Thymus (tissue), 11 donors: ENCODE results near the gene TMEM138. TPM values are rescaled to one million over a fixed set of nuclear protein-coding genes. Genes with fewer than 3 reads are reported as not detected.

Experiments used
- DNase-seq, 9 donors: peaks; one replicate each; pipeline ENCODE4 v3.0.0-alpha.2; 2013; ENCODE audit warnings: low spot score in 9 of 9, low read depth in 6 of 9, missing footprints in 1 of 9
- H3K27ac ChIP-seq, 2 donors: one replicate each; pipeline ENCODE4 v1.5.1; 2013; ENCODE audit warnings: control low read depth in 1 of 2, low read depth in 1 of 2, low read length in 1 of 2, mild to moderate bottlenecking in 1 of 2, moderate library complexity in 1 of 2
- H3K27me3 ChIP-seq, 2 donors: one replicate each; pipeline ENCODE4 v1.5.1; 2013; ENCODE audit warnings: low read length in 1 of 2; ENCODE audit not compliant: control insufficient read depth in 2 of 2, insufficient read depth in 1 of 2
- H3K36me3 ChIP-seq, 2 donors: one replicate each; pipeline ENCODE4 v1.5.1; 2013; ENCODE audit warnings: low read length in 1 of 2, mild to moderate bottlenecking in 1 of 2, moderate library complexity in 1 of 2; ENCODE audit not compliant: control insufficient read depth in 2 of 2, insufficient read depth in 2 of 2
- H3K4me1 ChIP-seq, 2 donors: one replicate each; pipeline ENCODE4 v1.5.1; 2013; ENCODE audit warnings: low read length in 2 of 2; ENCODE audit not compliant: control insufficient read depth in 2 of 2, insufficient read depth in 2 of 2
- H3K4me3 ChIP-seq, 2 donors: one replicate each; pipeline ENCODE4 v1.5.1; 2013; ENCODE audit warnings: low read length in 2 of 2, control low read depth in 1 of 2, mild to moderate bottlenecking in 1 of 2
- H3K9me3 ChIP-seq, 2 donors: one replicate each; pipeline ENCODE4 v1.5.1; 2013; ENCODE audit warnings: low read length in 1 of 2, mild to moderate bottlenecking in 1 of 2; ENCODE audit not compliant: control insufficient read depth in 2 of 2, insufficient read depth in 1 of 2
- WGBS: extraction: QIAGEN DNeasy Blood & Tissue Kit; methylation state at CpG from one replicate; pipeline ENCODE4 v1.1.7; 2013; 5-methylcytosine and 5-hydroxymethylcytosine counted together
- polyA plus RNA-seq: library from polyadenylated mRNA; stranded (reverse); fragments of 200-250 nt; gene quantifications from one replicate; pipeline ENCODE4 v1.2.3, GENCODE V29; 2013
- total RNA-seq: library from RNA; stranded (reverse); fragments of 120-200 nt; gene quantifications from one replicate; pipeline ENCODE4 v1.2.4, GENCODE V29; 2013
- donor health status: healthy.

The TMEM138 gene
- total and polyA plus RNA-seq, 2 donors = 26.3 to 53.3 TPM

DNA sequence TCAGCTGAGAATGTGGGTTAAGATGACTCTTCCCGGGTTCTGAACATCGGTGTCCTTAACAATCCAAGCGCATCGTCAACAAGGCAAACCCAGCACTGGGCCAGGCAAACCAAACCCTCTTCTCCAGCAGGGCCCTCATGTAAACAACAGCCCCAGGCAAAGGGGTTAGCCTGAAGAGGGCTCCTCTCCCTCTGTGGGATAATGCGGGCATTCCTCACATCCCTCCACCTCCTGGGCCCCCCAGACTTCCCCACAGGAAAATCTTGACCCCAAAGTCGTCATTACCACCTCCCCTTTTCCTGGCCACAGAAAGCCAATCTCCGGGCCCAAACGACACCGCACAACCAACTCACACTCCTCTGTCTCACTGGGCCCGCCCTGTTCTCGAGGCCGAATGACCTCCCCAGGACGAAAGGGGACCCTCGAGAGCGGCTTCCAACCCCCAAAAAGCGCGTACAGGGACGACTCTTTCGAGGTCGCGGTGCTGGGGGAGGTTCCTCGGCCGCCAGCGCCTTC, 29.8 kb upstream of the TMEM138 start:
- WGBS = 1% methylated on average over 24 of the region's 24 CpGs
- no peaks in the 10 kb centered on the region for H3K27me3 ChIP-seq
- H3K4me1 ChIP-seq = peaks cover 13 to 41% of the 10 kb centered on the region in 2 donors
- DNase-seq = peak in 1 of 9 donors; percentile 19
- peak overlapping the region; percentile 80 to 84 for H3K4me3 ChIP-seq
- H3K36me3 ChIP-seq = peaks cover 23 to 39% of the 10 kb centered on the region in 2 donors
- no peaks in the 10 kb centered on the region for H3K9me3 ChIP-seq
- peak overlapping the region; percentile 79 to 95 for H3K27ac ChIP-seq

DNA sequence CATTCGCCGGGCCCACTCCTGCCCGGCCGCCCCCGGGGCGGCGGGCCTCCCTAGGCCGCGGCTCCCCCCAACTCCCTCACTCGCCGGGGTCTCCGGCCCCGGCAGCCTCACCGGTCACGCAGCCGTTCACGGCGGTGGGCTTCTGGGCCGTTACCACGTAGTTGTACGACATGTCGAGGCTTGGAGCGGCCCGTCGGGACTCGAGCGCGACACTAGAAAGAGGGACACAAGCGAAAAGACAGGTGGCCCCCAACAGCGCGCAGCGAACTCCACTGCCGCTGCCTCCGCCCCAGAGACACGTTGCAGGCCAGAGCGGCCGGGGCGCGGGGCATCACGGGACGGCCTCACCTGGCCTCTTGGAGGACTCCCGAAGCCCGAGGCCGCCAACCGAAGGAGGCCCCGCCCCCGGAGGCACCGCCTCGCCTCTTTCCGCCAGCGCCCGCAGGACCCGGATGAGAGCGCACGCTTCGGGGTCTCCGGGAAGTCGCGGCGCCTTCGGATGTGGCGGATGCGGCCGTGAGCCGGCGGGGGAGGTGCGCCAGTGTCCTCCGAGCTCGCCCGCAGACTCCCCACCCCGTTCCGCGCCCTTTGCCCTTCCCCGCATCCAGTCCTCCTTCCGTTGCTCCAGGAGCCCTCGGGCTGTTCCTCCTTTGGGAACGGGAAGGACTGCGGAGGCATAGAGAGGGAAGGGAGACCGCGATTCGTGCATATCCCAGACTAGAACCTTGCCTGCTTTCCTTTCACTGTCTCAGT, 29.2 kb upstream of the TMEM138 start, which contains the start of the genes DDB1 and TKFC:
Gene DDB1 (minus strand): TSS at position 309 of the 753 bp plus-strand sequence. CDS start 137 bp downstream, at position 172.
Gene TKFC (plus strand): TSS at position 432 of the 753 bp plus-strand sequence. CDS start 1,501 bp downstream, outside the sequence.
- Histone ChIP-seq H3K27ac (peak within 1 kb of the TSS; percentile 96 to 97), H3K4me3 (peak within 1 kb of the TSS; percentile 80 to 84), H3K27me3 (no peaks in the 10 kb centered on the region), H3K4me1 (peaks cover 13 to 41% of the 10 kb centered on the region in 2 donors), H3K9me3 (no peaks in the 10 kb centered on the region), H3K36me3 (peaks cover 17 to 32% of the 10 kb centered on the region in 2 donors)
- peak; percentile 79 to 98 (median 97) for DNase-seq
- under 1% methylated on average over 80 of the region's 81 CpGs for WGBS

DNA sequence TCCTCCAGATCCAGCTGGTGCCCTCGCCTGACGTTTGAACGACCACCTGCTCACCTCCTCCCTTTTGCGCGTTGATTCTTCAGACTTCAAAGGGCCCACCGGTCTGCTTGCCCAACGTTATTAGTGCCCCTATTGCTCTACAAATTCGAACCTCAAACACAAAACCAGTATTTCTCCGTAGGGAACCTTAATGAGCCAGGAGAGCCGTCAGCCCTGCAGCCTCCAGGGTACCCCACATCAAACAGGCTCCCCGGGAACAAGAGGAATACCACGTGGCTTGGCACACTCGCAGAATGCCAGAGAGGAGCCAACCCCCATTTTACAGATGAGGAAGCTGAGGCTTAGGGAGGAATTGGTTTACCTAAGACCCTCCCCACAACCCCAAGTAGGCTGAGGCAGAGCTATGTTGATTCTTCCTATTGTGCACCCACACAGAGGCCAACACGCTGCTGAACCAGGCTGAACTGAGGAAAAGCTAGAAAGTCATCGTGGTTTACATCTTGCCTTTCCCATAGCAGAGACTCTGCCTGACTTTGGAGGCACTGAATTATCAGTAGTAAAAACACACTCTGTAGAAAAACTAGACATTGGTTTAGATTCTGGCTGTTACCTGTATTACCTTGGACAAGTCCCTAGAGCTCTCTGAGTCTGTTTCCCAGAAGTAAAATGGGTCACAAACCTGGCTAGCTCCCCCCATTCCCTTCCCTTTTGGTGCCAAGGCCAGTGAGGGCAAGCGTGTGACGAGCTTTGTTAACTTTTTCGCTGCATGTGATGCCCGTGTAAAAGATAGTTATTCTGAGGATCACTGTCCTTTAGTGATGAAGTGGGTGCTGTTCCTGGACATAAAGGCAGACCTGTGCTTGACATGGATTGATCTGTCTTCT, 28.4 kb upstream of the TMEM138 start:
- Histone ChIP-seq H3K9me3 (no peaks in the 10 kb centered on the region), H3K27me3 (no peaks in the 10 kb centered on the region), H3K36me3 (peaks cover 10 to 24% of the 10 kb centered on the region in 2 donors), H3K4me3 (peak overlapping the region; percentile 80 to 84), H3K27ac (peak overlapping the region; percentile 96 to 97), H3K4me1 (peaks cover 13 to 41% of the 10 kb centered on the region in 2 donors)
- WGBS = 26% methylated on average over 19 of the region's 19 CpGs
- peak in 3 of 9 donors; percentile 15 to 31 (median 23) for DNase-seq

DNA sequence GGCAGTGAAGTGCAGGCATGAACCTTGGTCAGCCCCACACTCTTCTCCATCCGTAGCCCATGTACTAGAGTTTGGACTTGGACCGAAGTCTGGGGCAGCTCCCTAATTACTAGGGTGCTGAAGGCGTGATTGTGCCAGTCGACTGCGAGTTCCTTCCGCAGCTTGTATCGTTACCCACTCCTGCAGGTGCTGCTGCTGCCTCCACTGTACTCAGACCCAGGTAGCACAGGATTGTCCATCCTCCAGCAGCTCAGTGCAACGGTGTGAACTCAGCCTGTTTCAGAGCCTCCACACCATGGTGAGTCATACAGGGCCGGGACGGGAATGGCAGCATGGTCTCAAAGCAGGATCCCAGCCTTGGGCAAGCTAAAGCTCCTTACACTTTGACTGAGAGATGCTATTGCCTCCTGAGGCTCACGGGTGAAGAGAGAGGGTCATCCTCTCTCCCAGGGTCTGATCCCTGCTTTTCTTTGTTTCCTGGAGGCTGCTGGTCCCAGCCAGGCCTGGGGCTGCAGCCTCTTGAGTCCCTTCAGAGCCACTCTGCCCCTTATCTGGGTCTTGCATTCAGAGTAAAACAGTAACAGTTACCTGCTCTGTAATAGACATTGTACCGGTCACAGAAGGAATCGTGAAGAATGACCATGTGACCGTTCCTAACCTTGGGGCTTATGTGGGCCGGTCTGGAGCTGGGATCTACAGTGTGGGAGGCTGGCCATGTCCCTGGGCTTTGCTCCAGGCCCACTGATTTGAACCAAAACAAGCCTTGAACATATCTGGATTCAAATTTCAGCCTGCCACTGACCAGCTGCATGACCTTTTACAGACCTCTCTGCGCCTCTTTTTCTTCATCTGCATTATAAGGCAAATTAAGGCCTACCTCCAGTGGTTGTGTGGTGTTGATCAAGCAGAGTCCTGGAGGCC, 27.5 kb upstream of the TMEM138 start:
- Histone ChIP-seq H3K36me3 (peaks cover 2 to 15% of the 10 kb centered on the region in 2 donors), H3K4me3 (no peak overlapping the region), H3K9me3 (no peaks in the 10 kb centered on the region), H3K27me3 (no peaks in the 10 kb centered on the region), H3K4me1 (peaks cover 13 to 41% of the 10 kb centered on the region in 2 donors), H3K27ac (peak overlapping the region in 1 of 2 donors; percentile 97)
- 97% methylated on average over 16 of the region's 16 CpGs for WGBS
- DNase-seq = no peak

DNA sequence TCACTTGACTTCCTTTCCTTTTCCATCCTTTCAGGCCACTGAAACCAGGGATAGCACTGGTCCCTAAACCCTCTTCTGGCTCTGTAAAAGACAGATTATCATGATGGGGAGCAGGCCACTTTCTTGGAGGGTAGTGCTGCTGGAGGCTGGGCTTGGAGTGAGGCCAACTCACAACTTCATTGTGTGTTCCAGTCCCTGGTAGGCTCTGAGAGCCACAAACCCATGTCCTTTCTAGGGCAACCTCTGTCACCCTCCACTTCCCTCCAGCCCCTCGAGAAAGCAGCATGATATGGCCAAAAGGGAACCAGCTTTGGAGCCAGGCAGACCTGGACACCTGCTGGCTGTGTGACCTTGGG, 26.8 kb upstream of the TMEM138 start:
- Histone ChIP-seq H3K4me1 (peaks cover 13 to 41% of the 10 kb centered on the region in 2 donors), H3K4me3 (no peak overlapping the region), H3K27ac (no peak overlapping the region), H3K9me3 (no peaks in the 10 kb centered on the region), H3K27me3 (no peaks in the 10 kb centered on the region), H3K36me3 (peaks cover 0 to 9% of the 10 kb centered on the region in 2 donors)
- WGBS = 97% methylated on average over 1 of the region's 1 CpG
- DNase-seq = no peak

DNA sequence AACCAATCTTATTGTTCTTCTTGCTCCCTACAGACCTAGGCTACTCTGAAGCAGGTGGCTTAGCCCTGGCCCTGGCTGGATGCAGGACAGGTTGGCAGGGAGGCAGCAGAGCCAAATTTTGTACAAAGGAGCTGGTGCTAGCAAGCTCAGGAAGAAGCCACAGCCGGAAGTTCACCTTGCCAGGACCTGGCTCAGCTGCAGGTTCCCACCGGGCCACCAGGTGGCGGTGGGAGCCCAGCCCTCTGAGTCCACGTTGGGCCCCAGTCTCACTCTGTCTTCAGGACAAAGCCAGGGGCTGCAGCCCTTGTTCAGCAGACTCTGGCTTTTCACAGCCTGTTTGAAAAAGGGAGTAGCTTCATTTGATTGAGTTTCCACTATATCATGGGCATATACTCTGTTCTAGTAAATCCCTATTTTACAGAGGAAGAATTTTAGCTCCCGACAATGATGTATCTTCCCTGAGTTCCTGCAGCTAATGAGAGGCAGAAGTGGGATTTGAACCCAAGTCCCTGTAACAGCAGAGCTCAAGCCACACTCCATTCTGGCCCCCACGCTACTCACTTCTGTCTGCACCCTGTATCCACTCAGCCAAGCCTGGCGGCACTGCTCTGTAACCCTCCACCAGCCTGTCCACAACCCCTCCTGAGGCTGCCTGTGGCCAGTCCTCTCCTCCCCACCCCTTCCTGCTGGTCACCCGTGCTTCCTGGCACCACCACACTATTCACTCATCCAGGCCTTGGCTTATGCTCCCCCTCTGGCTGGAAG, 25.8 kb upstream of the TMEM138 start:
- DNase-seq = peak; percentile 76 to 95 (median 87)
- Histone ChIP-seq H3K4me3 (no peak overlapping the region), H3K27ac (peak overlapping the region; percentile 92), H3K27me3 (no peaks in the 10 kb centered on the region), H3K4me1 (peaks cover 11 to 38% of the 10 kb centered on the region in 2 donors), H3K9me3 (no peaks in the 10 kb centered on the region), H3K36me3 (peaks cover 0 to 3% of the 10 kb centered on the region in 2 donors)
- 37% methylated on average over 8 of the region's 8 CpGs for WGBS

DNA sequence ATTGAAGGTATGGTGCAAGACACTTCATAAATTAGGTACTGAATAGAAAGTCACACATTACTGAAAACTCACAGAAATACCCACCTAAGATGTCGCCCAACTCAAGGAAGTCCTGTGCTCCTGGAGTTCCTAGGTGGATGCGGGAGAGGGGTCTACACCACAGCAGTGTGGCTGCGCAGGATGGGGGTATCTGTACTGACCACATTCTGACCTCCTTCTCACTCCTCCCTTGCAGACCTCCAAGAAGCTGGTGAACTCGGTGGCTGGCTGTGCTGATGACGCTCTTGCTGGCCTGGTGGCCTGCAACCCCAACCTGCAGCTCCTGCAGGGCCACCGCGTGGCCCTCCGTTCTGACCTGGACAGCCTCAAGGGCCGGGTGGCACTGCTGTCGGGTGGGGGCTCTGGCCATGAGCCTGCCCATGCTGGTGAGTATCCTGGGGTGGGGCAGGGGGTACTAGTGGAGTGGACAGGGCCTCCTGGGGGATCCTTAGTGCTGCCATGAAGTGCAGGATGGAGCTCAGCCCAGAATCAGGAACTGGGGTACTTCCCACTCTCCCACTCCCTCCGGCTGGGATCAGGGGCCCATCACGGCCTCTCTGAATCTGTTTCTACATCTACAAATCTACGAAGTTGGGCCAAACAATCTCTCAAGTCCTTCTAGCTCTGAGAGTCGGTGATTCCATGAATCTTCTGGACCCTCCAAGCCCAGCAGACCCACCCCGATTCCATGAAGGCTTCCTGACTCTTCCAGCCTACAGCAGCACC, 24.3 kb upstream of the TMEM138 start:
- no peak for DNase-seq
- H3K27ac ChIP-seq = no peak overlapping the region
- WGBS = 96% methylated on average over 15 of the region's 15 CpGs
- H3K4me3 ChIP-seq = no peak overlapping the region
- H3K9me3 ChIP-seq = no peaks in the 10 kb centered on the region
- peaks cover 0 to 5% of the 10 kb centered on the region in 2 donors for H3K36me3 ChIP-seq
- H3K27me3 ChIP-seq = no peaks in the 10 kb centered on the region
- peaks cover 3 to 27% of the 10 kb centered on the region in 2 donors for H3K4me1 ChIP-seq
